Heart left ventricle (tissue), 13 donors: ENCODE results near the gene WHAMM.

ENCODE experiments used
- CTCF ChIP-seq, 12 donors: fragments of 200-600 bp; sonication (generic) in 4 of 12; IDR thresholded peaks; one replicate each; pipeline versions ENCODE4 v1.5.0 to v1.8.0; 2018 to 2022; ENCODE audit warnings: antibody characterized with exemption in 12 of 12, mild to moderate bottlenecking in 5 of 12
- POLR2A ChIP-seq, 2 donors: fragments of 450-650 bp; IDR thresholded peaks; one replicate each; pipeline ENCODE4 v1.6.1; 2017; ENCODE audit warnings: antibody characterized with exemption in 2 of 2, mild to moderate bottlenecking in 2 of 2, moderate library complexity in 2 of 2
- donor health status: ischemic (EF 13 %, LVEDD 7.1; RV severe dilation, severe dysfunction).
- donor health status: DM: no; HTN: yes; CAD: no.
- donor health status: DM: no; HTN: no; CAD: no.
- donor health status: ischemic (EF 25% LVEDD 6.9; RV normal size, moderate dysfunction).
- donor health status: ischemic (EF 25% LVEDD 5.7; RV mildly dilated, moderate dysfunction).
- donor health status: ischemic (EF 35%, LVEDD 5.7; RV mildly dilated, moderate dysfunction).
- donor health status: nonischemic (EF 11% LVEDD 7.7; RV severe dilation, severe dysfunction).
- donor health status: DM: yes; HTN: yes; CAD: no.
- donor health status: PGD.
- donor health status: ischemic (EF 29% LVEDD 5.4; RV normal size, mild dysfunction).
- donor health status: nonischemic (EF 23%, LVEDD 6.1; RV moderate dilation, normal function).

- TF ChIP-seq POLR2A (IDR thresholded peaks at IDR 0.05) (no peak), CTCF (IDR thresholded peaks at IDR 0.05) (no peak)
These were observed 30.7 kb upstream of the WHAMM start for GRCh38 chr15:82778755-82779154.
